Neural cell (in vitro differentiated cells): Measurements from ENCODE around the gene JHY.

Experiments used
- CTCF ChIP-seq: fragments of 450-650 bp; IDR thresholded peaks from 2 replicates; pipeline ENCODE4 v1.5.1; 2014; ENCODE audit warnings: antibody characterized with exemption, mild to moderate bottlenecking, moderate library complexity; ENCODE audit not compliant: poor library complexity, severe bottlenecking
- EP300 ChIP-seq: fragments of 450-650 bp; conservative IDR thresholded peaks from 2 replicates; pipeline ENCODE4 v1.6.1; 2014; ENCODE audit warnings: antibody characterized with exemption, mild to moderate bottlenecking, moderate library complexity; ENCODE audit not compliant: poor library complexity, severe bottlenecking
- EZH2 ChIP-seq: fragments of 200-600, 300-800 bp; shearing (Covaris generic), sonication (generic); IDR thresholded peaks from 2 replicates; pipeline ENCODE4 v1.6.1; 2014; ENCODE audit warnings: antibody characterized with exemption, low read length, borderline replicate concordance, mild to moderate bottlenecking; ENCODE audit not compliant: insufficient read depth, poor library complexity, severe bottlenecking
- MXI1 ChIP-seq: fragments of 450-650 bp; conservative IDR thresholded peaks from 2 replicates; pipeline ENCODE4 v1.6.1; 2014; ENCODE audit warnings: antibody characterized with exemption, mild to moderate bottlenecking; ENCODE audit not compliant: poor library complexity, severe bottlenecking
- POLR2AphosphoS5 ChIP-seq: IDR thresholded peaks from 2 replicates; pipeline ENCODE4 v1.6.1; 2012
- RAD21 ChIP-seq: fragments of 450-650 bp; conservative IDR thresholded peaks from 2 replicates; pipeline ENCODE4 v1.6.1; 2014; ENCODE audit warnings: antibody characterized with exemption, mild to moderate bottlenecking, moderate library complexity
- SMC3 ChIP-seq: fragments of 450-650 bp; conservative IDR thresholded peaks from 2 replicates; pipeline ENCODE4 v1.6.1; 2014; ENCODE audit warnings: antibody characterized with exemption, mild to moderate bottlenecking, moderate library complexity; ENCODE audit not compliant: poor library complexity
- TAF1 ChIP-seq: IDR thresholded peaks from 2 replicates; pipeline ENCODE4 v1.6.1; 2012; ENCODE audit warnings: low read depth
- TF ChIP-seq, protein P1 (sequence below): IDR thresholded peaks from 2 replicates; pipeline ENCODE4 v1.6.1; 2012; ENCODE audit warnings: borderline replicate concordance

GRCh38 chr11:122863704-122864326 lies 18.7 kb upstream of the JHY start:
- TF ChIP-seq CTCF (peak; percentile 87), RAD21 (peak; percentile 84), POLR2AphosphoS5 (no peak), SMC3 (peak; percentile 91), EZH2 (no peak), MXI1 (no peak), TAF1 (no peak), EP300 (no peak)
- TF ChIP-seq, protein P1, sequence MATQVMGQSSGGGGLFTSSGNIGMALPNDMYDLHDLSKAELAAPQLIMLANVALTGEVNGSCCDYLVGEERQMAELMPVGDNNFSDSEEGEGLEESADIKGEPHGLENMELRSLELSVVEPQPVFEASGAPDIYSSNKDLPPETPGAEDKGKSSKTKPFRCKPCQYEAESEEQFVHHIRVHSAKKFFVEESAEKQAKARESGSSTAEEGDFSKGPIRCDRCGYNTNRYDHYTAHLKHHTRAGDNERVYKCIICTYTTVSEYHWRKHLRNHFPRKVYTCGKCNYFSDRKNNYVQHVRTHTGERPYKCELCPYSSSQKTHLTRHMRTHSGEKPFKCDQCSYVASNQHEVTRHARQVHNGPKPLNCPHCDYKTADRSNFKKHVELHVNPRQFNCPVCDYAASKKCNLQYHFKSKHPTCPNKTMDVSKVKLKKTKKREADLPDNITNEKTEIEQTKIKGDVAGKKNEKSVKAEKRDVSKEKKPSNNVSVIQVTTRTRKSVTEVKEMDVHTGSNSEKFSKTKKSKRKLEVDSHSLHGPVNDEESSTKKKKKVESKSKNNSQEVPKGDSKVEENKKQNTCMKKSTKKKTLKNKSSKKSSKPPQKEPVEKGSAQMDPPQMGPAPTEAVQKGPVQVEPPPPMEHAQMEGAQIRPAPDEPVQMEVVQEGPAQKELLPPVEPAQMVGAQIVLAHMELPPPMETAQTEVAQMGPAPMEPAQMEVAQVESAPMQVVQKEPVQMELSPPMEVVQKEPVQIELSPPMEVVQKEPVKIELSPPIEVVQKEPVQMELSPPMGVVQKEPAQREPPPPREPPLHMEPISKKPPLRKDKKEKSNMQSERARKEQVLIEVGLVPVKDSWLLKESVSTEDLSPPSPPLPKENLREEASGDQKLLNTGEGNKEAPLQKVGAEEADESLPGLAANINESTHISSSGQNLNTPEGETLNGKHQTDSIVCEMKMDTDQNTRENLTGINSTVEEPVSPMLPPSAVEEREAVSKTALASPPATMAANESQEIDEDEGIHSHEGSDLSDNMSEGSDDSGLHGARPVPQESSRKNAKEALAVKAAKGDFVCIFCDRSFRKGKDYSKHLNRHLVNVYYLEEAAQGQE, result no peak
